Activated gamma-delta T cell treated with Interleukin-2 at 50 U/mL for 16 hours (primary cell): ENCODE data around the gene BRAF.
"Not testable (repeated sequence)": the region's sequence is repeated elsewhere in the genome, so short reads cannot be mapped to it uniquely, and the experiment has no call there.

Source experiments
- DNase-seq: peaks from one replicate; pipeline ENCODE4 v3.0.0-alpha.2; 2020

The BRAF gene

GRCh38 chr7:140917258-140917657 is 7.5 kb downstream of the BRAF start:
- DNase-seq, result no peak

- no peak for DNase-seq
Measured at GRCh38 chr7:140915935-140916555, 8.7 kb downstream of the BRAF start.

GRCh38 chr7:140914083-140914482 is 10.6 kb downstream of the BRAF start:
- no peak for DNase-seq

- DNase-seq, result not testable (repeated sequence)
Measured at GRCh38 chr7:140913596-140913928, 11.2 kb downstream of the BRAF start.

GRCh38 chr7:140911746-140912145 is 13.0 kb downstream of the BRAF start:
- DNase-seq, result no peak

GRCh38 chr7:140909476-140910161 is 15.1 kb downstream of the BRAF start:
- DNase-seq, result no peak

- no peak for DNase-seq
Measured at GRCh38 chr7:140908361-140908760, 16.4 kb downstream of the BRAF start.

GRCh38 chr7:140903741-140904480 is 20.8 kb downstream of the BRAF start:
- DNase-seq, result no peak

- DNase-seq, result no peak
Measured at GRCh38 chr7:140902303-140902953, 22.3 kb downstream of the BRAF start.

GRCh38 chr7:140901941-140902302 is 22.8 kb downstream of the BRAF start:
- DNase-seq, result no peak

GRCh38 chr7:140899883-140900282 is 24.8 kb downstream of the BRAF start:
- no peak for DNase-seq

GRCh38 chr7:140898786-140899536 is 25.8 kb downstream of the BRAF start:
- DNase-seq, result no peak

- no peak for DNase-seq
Measured at GRCh38 chr7:140896996-140897395, 27.7 kb downstream of the BRAF start.

GRCh38 chr7:140889645-140890044 is 35.1 kb downstream of the BRAF start:
- DNase-seq, result no peak

- no peak for DNase-seq
Measured at GRCh38 chr7:140889150-140889549, 35.6 kb downstream of the BRAF start.

- DNase-seq, result no peak
Measured at GRCh38 chr7:140888087-140888486, 36.6 kb downstream of the BRAF start.

GRCh38 chr7:140885735-140886334 is 38.9 kb downstream of the BRAF start:
- no peak for DNase-seq

- DNase-seq, result no peak
Measured at GRCh38 chr7:140883378-140883777, 41.4 kb downstream of the BRAF start.

GRCh38 chr7:140882834-140883233 is 41.9 kb downstream of the BRAF start:
- not testable (repeated sequence) for DNase-seq

- no peak for DNase-seq
Measured at GRCh38 chr7:140881507-140882228, 43.1 kb downstream of the BRAF start.

- no peak for DNase-seq
Measured at GRCh38 chr7:140877249-140877524, 47.5 kb downstream of the BRAF start.
